Skeletal muscle satellite cell (primary cell): Measurements from ENCODE around the gene PIEZO2.

ENCODE experiments used
- H3K27me3 ChIP-seq: 2 replicates; pipeline ENCODE4 v1.7.0; 2013; ENCODE audit warnings: low read length; ENCODE audit not compliant: control insufficient read depth, insufficient read depth
- H3K36me3 ChIP-seq: 2 replicates; pipeline ENCODE4 v1.7.0; 2013; ENCODE audit warnings: mild to moderate bottlenecking, control low read depth, low read length; ENCODE audit not compliant: insufficient read depth
- H3K4me1 ChIP-seq: 2 replicates; pipeline ENCODE4 v1.7.0; 2013; ENCODE audit warnings: low read length; ENCODE audit not compliant: control insufficient read depth, insufficient read depth
- H3K4me2 ChIP-seq: 2 replicates; pipeline ENCODE4 v1.7.0; 2013; ENCODE audit warnings: mild to moderate bottlenecking, low read length
- H3K4me3 ChIP-seq: 2 replicates; pipeline ENCODE4 v1.7.0; 2013; ENCODE audit warnings: low read length
- H3K9ac ChIP-seq: 2 replicates; pipeline ENCODE4 v1.7.0; 2013; ENCODE audit warnings: mild to moderate bottlenecking, low read depth, low read length, moderate library complexity
- H3K9me3 ChIP-seq: replicated peaks from 2 replicates; pipeline ENCODE4 v1.7.0; 2013; ENCODE audit warnings: mild to moderate bottlenecking, control low read depth, low read length

PIEZO2 gene

GRCh38 chr18:11165138-11165537 lies 15.8 kb upstream of the PIEZO2 start:
- no peaks in the 10 kb centered on the region for H3K4me1 ChIP-seq
- no peak overlapping the region for H3K9ac ChIP-seq
- no peaks in the 10 kb centered on the region for H3K9me3 ChIP-seq
- H3K4me2 ChIP-seq, result no peak overlapping the region
- H3K36me3 ChIP-seq, result no peaks in the 10 kb centered on the region
- no peak overlapping the region for H3K4me3 ChIP-seq
- H3K27me3 ChIP-seq, result peaks cover 12% of the 10 kb centered on the region

DNA sequence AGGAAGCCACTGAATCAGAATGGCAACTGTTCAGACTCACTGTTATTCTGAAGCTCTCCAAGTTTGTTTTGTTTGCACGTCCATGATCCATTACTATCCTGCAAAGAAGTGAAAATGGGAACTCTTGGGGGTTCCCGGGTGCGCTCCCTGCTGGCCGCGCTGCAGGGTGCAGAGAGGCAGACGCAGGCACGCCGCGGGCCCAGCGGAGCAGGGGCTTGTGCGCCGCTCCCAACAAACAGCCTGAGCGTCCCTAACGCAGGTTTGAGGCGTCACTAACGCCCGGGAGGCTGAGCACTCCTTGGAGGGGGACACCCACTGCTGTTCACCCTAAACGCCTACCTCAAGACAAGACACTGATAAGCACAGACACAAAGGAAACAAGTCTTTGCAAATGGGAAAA lies 14.3 kb upstream of the PIEZO2 start:
- Histone ChIP-seq H3K27me3 (peaks cover 23% of the 10 kb centered on the region), H3K9me3 (no peaks in the 10 kb centered on the region), H3K36me3 (no peaks in the 10 kb centered on the region), H3K4me2 (peak overlapping the region; percentile 26), H3K4me3 (no peak overlapping the region), H3K9ac (no peak overlapping the region), H3K4me1 (no peaks in the 10 kb centered on the region)

GRCh38 chr18:11162889-11163288 lies 13.5 kb upstream of the PIEZO2 start:
- Histone ChIP-seq H3K9me3 (no peaks in the 10 kb centered on the region), H3K4me3 (no peak overlapping the region), H3K4me2 (no peak overlapping the region), H3K27me3 (peaks cover 23% of the 10 kb centered on the region), H3K4me1 (no peaks in the 10 kb centered on the region), H3K9ac (no peak overlapping the region), H3K36me3 (no peaks in the 10 kb centered on the region)

- Histone ChIP-seq H3K4me2 (no peak overlapping the region), H3K27me3 (peaks cover 23% of the 10 kb centered on the region), H3K4me1 (no peaks in the 10 kb centered on the region), H3K4me3 (no peak overlapping the region), H3K9ac (no peak overlapping the region), H3K9me3 (no peaks in the 10 kb centered on the region), H3K36me3 (no peaks in the 10 kb centered on the region)
Observed at GRCh38 chr18:11162462-11162861, 13.1 kb upstream of the PIEZO2 start.

GRCh38 chr18:11160313-11160712 lies 10.9 kb upstream of the PIEZO2 start:
- H3K4me3 ChIP-seq, result no peak overlapping the region
- no peaks in the 10 kb centered on the region for H3K36me3 ChIP-seq
- H3K4me1 ChIP-seq, result no peaks in the 10 kb centered on the region
- H3K4me2 ChIP-seq, result no peak overlapping the region
- H3K27me3 ChIP-seq, result peaks cover 27% of the 10 kb centered on the region
- no peak overlapping the region for H3K9ac ChIP-seq
- H3K9me3 ChIP-seq, result no peaks in the 10 kb centered on the region

- no peak overlapping the region for H3K4me3 ChIP-seq
Observed at GRCh38 chr18:11159844-11160243, 10.5 kb upstream of the PIEZO2 start.

DNA sequence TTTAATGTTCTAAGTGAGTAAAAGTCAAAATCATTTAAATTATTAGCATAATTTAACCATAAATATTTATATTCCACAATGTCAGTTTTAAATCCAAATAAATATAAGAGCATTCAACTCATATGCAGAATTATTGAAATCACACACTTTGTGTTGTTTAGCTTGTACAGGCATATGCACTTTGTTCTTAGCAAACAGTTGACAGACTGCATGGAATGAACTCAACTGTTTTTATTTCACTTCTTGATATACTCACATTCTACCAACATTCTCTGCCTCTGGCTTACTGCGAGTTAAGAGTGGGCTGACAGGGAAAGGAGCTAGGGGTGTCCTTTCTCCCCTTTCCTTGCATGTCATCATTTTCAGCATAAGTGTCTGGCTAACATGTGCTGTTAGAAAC lies 7.6 kb upstream of the PIEZO2 start:
- no peaks in the 10 kb centered on the region for H3K36me3 ChIP-seq
- no peaks in the 10 kb centered on the region for H3K9me3 ChIP-seq
- no peak overlapping the region for H3K9ac ChIP-seq
- H3K4me2 ChIP-seq, result no peak overlapping the region
- H3K27me3 ChIP-seq, result peaks cover 30% of the 10 kb centered on the region
- no peak overlapping the region for H3K4me3 ChIP-seq
- no peaks in the 10 kb centered on the region for H3K4me1 ChIP-seq

More at GRCh38 chr18:11159844-11160243, 10.5 kb upstream of the PIEZO2 start:
- H3K27me3 ChIP-seq, result peaks cover 29% of the 10 kb centered on the region
- H3K4me2 ChIP-seq, result no peak overlapping the region
- no peak overlapping the region for H3K9ac ChIP-seq
- no peaks in the 10 kb centered on the region for H3K36me3 ChIP-seq
- no peaks in the 10 kb centered on the region for H3K4me1 ChIP-seq
- H3K9me3 ChIP-seq, result no peaks in the 10 kb centered on the region

DNA sequence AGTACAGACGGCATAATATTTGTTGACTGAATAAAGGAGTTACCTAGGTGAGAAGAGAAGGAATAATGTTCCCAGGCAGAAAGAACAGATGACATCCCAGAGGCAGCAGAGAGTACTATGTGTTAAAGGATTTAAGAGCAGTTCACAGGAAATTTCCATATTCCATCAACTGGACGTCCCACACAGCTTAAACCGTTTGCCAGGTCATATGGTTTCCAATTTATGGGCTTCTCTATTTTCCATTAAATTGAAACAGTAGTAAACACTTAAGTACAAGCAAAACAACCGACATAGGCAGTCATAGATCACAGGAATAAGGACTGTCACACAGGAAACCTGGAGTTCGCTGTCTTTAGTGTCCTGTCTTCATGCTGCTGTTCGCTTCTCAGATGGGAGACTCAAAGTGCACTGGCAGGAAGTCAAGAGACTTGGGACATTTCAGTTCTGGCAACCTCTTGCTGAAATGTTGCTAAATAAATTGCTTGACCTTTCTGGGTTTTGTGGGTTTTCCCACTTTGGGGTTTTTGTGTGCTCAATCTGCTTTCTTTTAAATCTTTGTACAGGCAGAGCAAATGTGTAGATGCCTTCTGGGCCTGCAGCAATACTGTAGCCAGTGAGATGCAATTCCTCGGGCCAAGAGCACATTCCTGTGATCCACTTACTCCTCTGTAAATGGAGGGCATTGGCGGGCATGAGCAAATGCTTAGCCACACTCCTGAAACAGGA lies 5.8 kb upstream of the PIEZO2 start:
- Histone ChIP-seq H3K27me3 (peaks cover 37% of the 10 kb centered on the region), H3K4me3 (no peak overlapping the region), H3K4me1 (no peaks in the 10 kb centered on the region), H3K9me3 (no peaks in the 10 kb centered on the region), H3K4me2 (no peak overlapping the region), H3K36me3 (no peaks in the 10 kb centered on the region), H3K9ac (no peak overlapping the region)

DNA sequence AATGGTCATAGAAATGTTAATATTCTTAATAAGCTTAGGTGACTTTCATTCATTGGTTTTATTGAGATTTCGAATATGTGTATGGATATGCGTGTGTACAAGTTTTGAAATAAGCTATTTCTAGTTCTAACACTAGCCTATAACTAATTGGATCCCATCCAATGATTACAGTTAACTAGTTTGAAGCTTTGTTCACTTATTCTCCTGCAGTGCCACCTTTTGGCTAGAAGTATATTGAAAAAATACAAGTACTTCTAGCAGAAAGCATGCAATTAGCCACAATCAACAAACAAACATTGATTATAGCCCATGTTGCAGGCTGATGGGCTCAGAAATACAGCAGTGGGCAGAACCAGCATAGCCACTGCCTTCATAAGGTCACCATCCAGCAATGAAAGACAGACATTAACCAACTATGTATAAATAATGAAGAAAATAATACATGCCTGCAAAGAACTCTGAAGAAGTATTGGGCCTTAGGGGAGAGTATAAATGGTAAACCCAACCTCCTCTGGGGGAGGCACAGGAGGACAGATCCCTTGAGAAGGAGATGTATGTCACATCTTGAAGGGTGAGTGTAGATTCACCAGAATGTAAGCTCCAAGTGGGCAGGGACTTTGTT lies 5.1 kb upstream of the PIEZO2 start:
- no peak overlapping the region for H3K4me2 ChIP-seq
- H3K4me1 ChIP-seq, result peaks cover 3% of the 10 kb centered on the region

DNA sequence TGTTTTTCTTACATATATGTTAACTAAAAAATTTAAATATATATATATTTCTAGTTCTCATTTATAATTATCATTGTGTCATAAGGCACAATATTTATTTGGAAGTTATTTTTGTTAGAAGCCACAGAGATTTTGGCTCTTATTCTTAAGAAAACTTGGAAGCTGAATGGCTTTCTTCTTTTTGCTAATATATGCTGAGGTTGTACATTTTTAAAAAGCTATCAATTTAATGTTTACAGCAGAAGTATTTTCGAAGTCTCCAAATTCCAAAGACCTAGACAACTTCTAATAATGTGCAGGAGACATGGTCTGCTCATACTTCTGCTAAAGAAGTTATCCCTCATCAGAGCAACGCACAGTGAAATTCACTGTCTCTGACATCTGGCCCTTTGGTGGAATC lies 3.7 kb upstream of the PIEZO2 start:
- no peaks in the 10 kb centered on the region for H3K36me3 ChIP-seq
- H3K4me1 ChIP-seq, result peaks cover 7% of the 10 kb centered on the region
- no peak overlapping the region for H3K4me2 ChIP-seq
- H3K9ac ChIP-seq, result no peak overlapping the region
- H3K4me3 ChIP-seq, result no peak overlapping the region
- no peaks in the 10 kb centered on the region for H3K9me3 ChIP-seq
- H3K27me3 ChIP-seq, result peaks cover 46% of the 10 kb centered on the region

More for the DNA sequence above, 5.1 kb upstream of the PIEZO2 start:
- Histone ChIP-seq H3K36me3 (no peaks in the 10 kb centered on the region), H3K9me3 (no peaks in the 10 kb centered on the region), H3K4me3 (no peak overlapping the region), H3K9ac (no peak overlapping the region), H3K27me3 (peaks cover 37% of the 10 kb centered on the region)

DNA sequence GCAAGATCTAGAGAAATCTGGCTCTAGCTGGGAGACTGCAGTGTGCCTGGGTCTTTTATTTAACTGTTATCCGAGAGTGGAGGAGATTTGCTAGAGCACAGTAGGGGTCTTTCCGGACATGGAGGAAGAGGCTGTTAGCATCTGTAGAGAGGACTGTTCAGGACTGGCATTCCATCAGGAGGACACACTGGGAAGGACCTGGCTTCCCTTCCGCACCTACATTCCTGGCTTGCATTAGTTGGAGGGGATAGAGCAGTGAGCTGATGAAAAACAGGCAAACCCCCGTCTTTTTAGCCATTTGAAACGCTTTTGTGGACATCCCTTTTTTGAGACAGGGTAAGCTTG lies 874 bp upstream of the PIEZO2 start:
- peaks cover 7% of the 10 kb centered on the region for H3K4me1 ChIP-seq
- H3K9ac ChIP-seq, result no peak overlapping the region
- no peak overlapping the region for H3K4me3 ChIP-seq
- H3K9me3 ChIP-seq, result no peaks in the 10 kb centered on the region
- peaks cover 66% of the 10 kb centered on the region for H3K27me3 ChIP-seq
- H3K4me2 ChIP-seq, result no peak overlapping the region
- H3K36me3 ChIP-seq, result no peaks in the 10 kb centered on the region
